GM06990 (cell line): ENCODE measurements around the gene LHFPL3.

Experiments used
- DNase-seq: peaks from one replicate; pipeline ENCODE4 v3.0.0-alpha.2; 2011; ENCODE audit not compliant: insufficient read length; ENCODE audit errors: extremely low read depth
- H3K27me3 ChIP-seq: replicated peaks from 2 replicates; pipeline ENCODE4 v1.6.0; 2011; ENCODE audit warnings: low read length; ENCODE audit not compliant: control insufficient read depth, insufficient read depth
- H3K36me3 ChIP-seq: 2 replicates; pipeline ENCODE4 v1.5.1; 2011; ENCODE audit warnings: low read length; ENCODE audit not compliant: control insufficient read depth, insufficient read depth
- H3K4me3 ChIP-seq: replicated peaks from 2 replicates; pipeline ENCODE4 v1.5.1; 2011; ENCODE audit warnings: low read depth, mild to moderate bottlenecking, control low read depth, low read length
- TF ChIP-seq, protein P1 (sequence below): IDR thresholded peaks from 2 replicates; pipeline ENCODE4 v1.5.1; 2011; ENCODE audit warnings: low read length, control low read depth, mild to moderate bottlenecking, inconsistent platforms; ENCODE audit not compliant: insufficient read depth, poor library complexity, severe bottlenecking

The LHFPL3 gene

DNA sequence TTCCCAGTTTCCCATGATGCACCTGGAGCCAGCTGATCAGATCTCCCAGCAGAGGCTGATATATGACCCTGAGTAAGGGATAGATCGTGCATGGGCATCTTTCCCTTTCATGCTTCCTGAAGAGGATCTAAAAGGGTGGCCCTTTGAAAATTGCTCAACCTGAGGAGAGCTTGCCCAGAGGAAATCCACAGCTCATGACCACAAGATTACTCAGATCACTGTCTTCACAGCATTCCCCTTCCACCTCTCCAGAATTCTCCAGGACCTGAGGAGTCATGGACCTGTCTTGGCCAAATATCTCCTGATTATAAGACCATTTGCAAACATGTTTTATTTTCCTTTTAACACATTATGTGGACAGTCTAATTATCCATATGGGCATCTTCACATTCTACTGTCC, 328.1 kb downstream of the LHFPL3 start:
- Histone ChIP-seq H3K27me3 (no peaks in the 10 kb centered on the region), H3K36me3 (no peaks in the 10 kb centered on the region), H3K4me3 (no peak overlapping the region)
- DNase-seq: no peak
- TF ChIP-seq, protein P1, sequence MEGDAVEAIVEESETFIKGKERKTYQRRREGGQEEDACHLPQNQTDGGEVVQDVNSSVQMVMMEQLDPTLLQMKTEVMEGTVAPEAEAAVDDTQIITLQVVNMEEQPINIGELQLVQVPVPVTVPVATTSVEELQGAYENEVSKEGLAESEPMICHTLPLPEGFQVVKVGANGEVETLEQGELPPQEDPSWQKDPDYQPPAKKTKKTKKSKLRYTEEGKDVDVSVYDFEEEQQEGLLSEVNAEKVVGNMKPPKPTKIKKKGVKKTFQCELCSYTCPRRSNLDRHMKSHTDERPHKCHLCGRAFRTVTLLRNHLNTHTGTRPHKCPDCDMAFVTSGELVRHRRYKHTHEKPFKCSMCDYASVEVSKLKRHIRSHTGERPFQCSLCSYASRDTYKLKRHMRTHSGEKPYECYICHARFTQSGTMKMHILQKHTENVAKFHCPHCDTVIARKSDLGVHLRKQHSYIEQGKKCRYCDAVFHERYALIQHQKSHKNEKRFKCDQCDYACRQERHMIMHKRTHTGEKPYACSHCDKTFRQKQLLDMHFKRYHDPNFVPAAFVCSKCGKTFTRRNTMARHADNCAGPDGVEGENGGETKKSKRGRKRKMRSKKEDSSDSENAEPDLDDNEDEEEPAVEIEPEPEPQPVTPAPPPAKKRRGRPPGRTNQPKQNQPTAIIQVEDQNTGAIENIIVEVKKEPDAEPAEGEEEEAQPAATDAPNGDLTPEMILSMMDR: no peak

DNA sequence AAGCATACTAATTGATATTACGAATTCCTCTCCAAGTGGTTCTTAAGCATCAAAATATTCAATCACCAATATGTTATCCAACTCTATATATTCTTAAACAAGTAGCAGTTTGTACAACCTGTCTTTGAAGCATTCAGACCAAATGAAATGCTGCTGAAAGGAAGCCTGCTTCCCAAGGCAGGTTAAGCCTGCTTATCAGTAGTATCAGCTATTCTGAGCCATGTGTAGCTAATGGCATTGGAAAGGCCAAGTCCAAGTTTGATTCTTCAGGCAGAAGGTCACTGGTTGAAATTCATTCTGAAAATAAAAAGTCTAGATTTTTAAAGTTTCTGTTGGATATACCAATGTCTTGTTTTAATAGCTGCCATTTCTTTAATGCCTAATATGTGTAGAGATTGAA, 328.7 kb downstream of the LHFPL3 start:
- no peak for DNase-seq
- TF ChIP-seq, protein P1: no peak

DNA sequence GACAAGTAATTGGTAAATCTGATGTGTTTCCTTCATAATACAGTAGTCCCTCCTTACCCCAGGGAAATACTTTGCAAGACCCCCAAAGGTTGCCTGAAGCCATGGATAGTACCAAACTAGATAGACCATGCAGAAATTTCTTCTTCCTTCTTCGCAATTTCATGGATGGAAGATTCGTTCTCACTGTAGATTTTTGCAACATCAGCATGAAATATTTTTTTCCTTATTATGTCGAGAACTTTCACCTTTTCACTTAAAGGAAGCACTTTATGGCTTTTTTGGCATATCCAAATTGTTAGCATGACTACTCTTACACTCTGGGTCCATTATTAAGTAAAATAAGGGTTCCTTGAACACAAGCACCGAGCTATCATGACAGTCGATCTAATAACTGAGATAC, 333.2 kb downstream of the LHFPL3 start:
- no peaks in the 10 kb centered on the region for H3K27me3 ChIP-seq
- TF ChIP-seq, protein P1: no peak
- no peaks in the 10 kb centered on the region for H3K36me3 ChIP-seq
- DNase-seq: no peak
- no peak overlapping the region for H3K4me3 ChIP-seq

More for the DNA sequence above, 328.7 kb downstream of the LHFPL3 start:
- Histone ChIP-seq H3K4me3 (no peak overlapping the region), H3K27me3 (no peaks in the 10 kb centered on the region), H3K36me3 (no peaks in the 10 kb centered on the region)

GRCh38 chr7:104664648-104665047, 336.2 kb downstream of the LHFPL3 start:
- TF ChIP-seq, protein P1: no peak
- Histone ChIP-seq H3K36me3 (no peaks in the 10 kb centered on the region), H3K27me3 (no peaks in the 10 kb centered on the region), H3K4me3 (no peak overlapping the region)
- DNase-seq: no peak

DNA sequence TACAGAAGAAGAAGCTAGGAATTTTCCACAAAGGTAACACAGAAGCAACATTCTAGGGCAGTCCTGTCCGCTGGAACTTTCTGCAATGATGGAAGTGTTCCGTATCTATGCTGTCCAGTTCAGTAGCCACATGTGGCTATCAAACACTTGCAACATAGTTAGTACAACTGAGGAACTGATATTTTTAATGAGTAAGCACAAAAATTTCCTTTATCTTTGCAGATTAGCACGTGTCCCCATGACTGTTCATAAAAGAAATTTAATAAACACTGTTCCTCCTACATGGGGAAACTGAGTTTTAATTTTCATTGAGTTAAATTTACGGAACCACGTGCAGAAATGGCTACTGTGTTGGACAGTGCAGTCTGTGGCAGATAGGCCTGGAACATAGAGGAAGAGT, 349.2 kb downstream of the LHFPL3 start:
- Histone ChIP-seq H3K36me3 (no peaks in the 10 kb centered on the region), H3K4me3 (no peak overlapping the region), H3K27me3 (no peaks in the 10 kb centered on the region; the same call in none of the 2 replicates)
- no peak for DNase-seq
- TF ChIP-seq, protein P1: no peak

DNA sequence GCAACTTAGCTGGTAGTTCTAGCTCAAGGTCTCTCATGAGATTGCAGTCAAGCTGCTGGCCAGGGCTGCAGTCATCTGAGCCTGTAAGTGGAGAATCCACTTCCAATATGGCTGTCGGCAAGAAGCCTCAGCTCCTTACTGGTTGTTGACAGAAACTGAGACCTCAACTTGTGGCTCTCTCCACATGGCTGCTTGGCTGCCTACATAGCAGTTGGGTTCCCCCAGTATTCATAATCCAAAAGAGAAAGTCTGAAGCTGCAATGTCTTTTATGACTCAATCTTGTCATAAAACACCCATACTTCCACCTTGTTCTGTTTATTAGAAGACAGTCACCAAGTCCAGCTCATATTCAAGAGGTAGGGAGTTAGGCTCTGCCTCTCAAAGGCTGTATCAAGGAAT, 350.7 kb downstream of the LHFPL3 start:
- no peak for DNase-seq
- no peaks in the 10 kb centered on the region for H3K36me3 ChIP-seq
- TF ChIP-seq, protein P1: no peak
- no peak overlapping the region for H3K4me3 ChIP-seq
- H3K27me3 ChIP-seq: no peaks in the 10 kb centered on the region; the same call in none of the 2 replicates
